Left ventricle myocardium inferior (tissue), 1 donor: ENCODE measurements around the gene PLCB3. TPM values are rescaled to one million over a fixed set of nuclear protein-coding genes. Genes with fewer than 3 reads are reported as not detected.
"Not testable (repeated sequence)": the region's sequence is repeated elsewhere in the genome, so short reads cannot be mapped to it uniquely, and the experiment has no call there.

Experiments used
- DNase-seq: peaks from one replicate; pipeline ENCODE4 v3.0.0-alpha.2; 2020
- H3K27ac ChIP-seq: fragments of 200-600 bp; replicated peaks from 2 replicates; pipeline ENCODE4 v1.8.0; 2021
- H3K27me3 ChIP-seq: fragments of 200-600 bp; 2 replicates; pipeline ENCODE4 v1.8.0; 2021; ENCODE audit warnings: low read depth
- H3K36me3 ChIP-seq: fragments of 200-600 bp; 2 replicates; pipeline ENCODE4 v1.8.0; 2021
- H3K4me1 ChIP-seq: fragments of 200-600 bp; 2 replicates; pipeline ENCODE4 v1.8.0; 2021
- H3K4me3 ChIP-seq: fragments of 200-600 bp; 2 replicates; pipeline ENCODE4 v1.8.0; 2021; ENCODE audit warnings: mild to moderate bottlenecking, moderate library complexity
- H3K9me3 ChIP-seq: fragments of 200-600 bp; replicated peaks from 2 replicates; pipeline ENCODE4 v1.8.0; 2021
- intact Hi-C: fragments of 100-400 bp; cut with micrococcal nuclease; formaldehyde crosslinking; loops from one replicate; pipeline ENCODE4 v1.11.0; 2022
- total RNA-seq: library from RNA; stranded (reverse); fragmentation: NEBNext Ultra II Directional; extraction: Animal tissue kit (Norgen Biotek cat#: 25700); gene quantifications from one replicate; pipeline ENCODE4 v1.2.1, GENCODE V29; 2021
- TF ChIP-seq, protein P1 (sequence below): fragments of 200-600 bp; IDR thresholded peaks from 2 replicates; pipeline ENCODE4 v1.8.0; 2021; ENCODE audit warnings: antibody characterized with exemption, mild to moderate bottlenecking, borderline replicate concordance
- donor health status: DM: no; HTN: yes; CAD: no; lungs with severe emphysema.

The PLCB3 gene
- total RNA-seq, 1 donor from 2014 or later = 10.0 TPM

DNA sequence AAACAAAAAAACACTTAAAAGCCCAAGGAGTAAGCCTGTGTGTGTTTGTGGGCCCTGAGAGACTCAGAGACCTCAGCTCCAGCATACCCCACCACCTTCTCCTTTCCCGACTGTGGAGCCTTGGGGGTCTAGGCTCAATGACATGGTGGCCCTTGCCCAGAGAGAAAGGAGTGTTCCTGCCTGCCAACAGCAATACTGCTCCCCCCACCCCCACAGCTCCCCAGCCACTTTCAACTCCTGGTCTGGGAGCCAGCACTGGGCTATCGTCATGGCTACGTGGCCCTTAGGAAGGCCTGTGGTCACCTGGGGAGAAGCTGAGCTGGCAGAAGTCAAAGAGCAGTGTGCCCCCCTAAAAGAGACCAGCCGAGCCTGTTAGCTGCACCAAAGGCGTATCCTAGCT lies 7.2 kb upstream of the PLCB3 start:
- Histone ChIP-seq H3K27me3 (no peaks in the 10 kb centered on the region), H3K9me3 (no peaks in the 10 kb centered on the region), H3K36me3 (peaks cover 17% of the 10 kb centered on the region), H3K27ac (peak overlapping the region; percentile 100), H3K4me1 (peaks cover 70% of the 10 kb centered on the region), H3K4me3 (no peak overlapping the region)
- intact Hi-C loops = no loop called here
- DNase-seq = no peak
- TF ChIP-seq, protein P1, sequence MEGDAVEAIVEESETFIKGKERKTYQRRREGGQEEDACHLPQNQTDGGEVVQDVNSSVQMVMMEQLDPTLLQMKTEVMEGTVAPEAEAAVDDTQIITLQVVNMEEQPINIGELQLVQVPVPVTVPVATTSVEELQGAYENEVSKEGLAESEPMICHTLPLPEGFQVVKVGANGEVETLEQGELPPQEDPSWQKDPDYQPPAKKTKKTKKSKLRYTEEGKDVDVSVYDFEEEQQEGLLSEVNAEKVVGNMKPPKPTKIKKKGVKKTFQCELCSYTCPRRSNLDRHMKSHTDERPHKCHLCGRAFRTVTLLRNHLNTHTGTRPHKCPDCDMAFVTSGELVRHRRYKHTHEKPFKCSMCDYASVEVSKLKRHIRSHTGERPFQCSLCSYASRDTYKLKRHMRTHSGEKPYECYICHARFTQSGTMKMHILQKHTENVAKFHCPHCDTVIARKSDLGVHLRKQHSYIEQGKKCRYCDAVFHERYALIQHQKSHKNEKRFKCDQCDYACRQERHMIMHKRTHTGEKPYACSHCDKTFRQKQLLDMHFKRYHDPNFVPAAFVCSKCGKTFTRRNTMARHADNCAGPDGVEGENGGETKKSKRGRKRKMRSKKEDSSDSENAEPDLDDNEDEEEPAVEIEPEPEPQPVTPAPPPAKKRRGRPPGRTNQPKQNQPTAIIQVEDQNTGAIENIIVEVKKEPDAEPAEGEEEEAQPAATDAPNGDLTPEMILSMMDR = no peak

DNA sequence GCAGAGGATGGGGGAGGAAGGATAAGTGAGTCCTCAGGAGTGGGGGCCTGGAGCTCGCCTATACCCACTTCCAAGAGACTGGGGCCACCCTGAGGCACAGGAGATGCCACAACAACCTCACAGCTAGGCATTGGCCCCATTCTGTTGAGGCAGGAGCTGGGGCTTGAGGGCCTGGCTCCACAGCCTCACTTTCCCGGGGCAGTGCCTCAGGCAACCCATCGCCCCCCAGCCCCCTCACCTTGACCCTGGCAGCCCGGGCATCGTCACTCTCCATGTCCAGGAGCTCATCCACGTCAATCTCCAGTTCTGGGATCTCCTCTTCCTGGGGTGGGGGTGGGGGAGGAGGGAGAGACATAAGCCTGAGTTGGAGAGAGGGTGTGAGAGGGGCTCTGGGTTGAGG lies 6.4 kb upstream of the PLCB3 start:
- intact Hi-C loops = no loop called here
- peaks cover 14% of the 10 kb centered on the region for H3K36me3 ChIP-seq
- peak overlapping the region; percentile 97 for H3K27ac ChIP-seq
- TF ChIP-seq, protein P1 = no peak
- DNase-seq = no peak
- peak overlapping the region; percentile 88 for H3K4me3 ChIP-seq
- H3K27me3 ChIP-seq = no peaks in the 10 kb centered on the region
- H3K9me3 ChIP-seq = no peaks in the 10 kb centered on the region
- H3K4me1 ChIP-seq = peaks cover 66% of the 10 kb centered on the region

DNA sequence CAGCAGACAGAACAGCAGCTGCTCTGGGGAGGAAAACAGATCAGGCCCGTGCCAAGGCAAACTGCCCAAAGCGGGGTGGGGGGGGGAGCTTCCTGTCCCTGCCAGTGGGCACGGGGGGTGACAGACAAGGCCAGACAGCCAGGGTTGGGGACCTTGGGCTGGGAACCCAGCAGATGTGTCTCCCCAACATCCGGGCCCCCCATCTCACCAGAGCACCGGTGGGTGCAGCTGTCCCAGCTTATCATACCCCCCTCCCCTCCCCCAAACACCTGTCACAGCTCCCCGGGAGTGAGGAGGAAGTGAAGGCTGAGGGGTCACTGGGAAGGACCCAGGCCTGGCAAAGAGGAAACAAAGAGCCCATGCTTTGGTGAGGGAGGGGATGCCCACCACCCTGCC lies 5.9 kb upstream of the PLCB3 start:
- Histone ChIP-seq H3K36me3 (peaks cover 14% of the 10 kb centered on the region), H3K4me1 (peaks cover 63% of the 10 kb centered on the region), H3K4me3 (peak overlapping the region; percentile 88), H3K9me3 (no peaks in the 10 kb centered on the region), H3K27me3 (no peaks in the 10 kb centered on the region), H3K27ac (peak overlapping the region; percentile 97)
- TF ChIP-seq, protein P1 = no peak
- DNase-seq = no peak
- intact Hi-C loops = no loop called here

DNA sequence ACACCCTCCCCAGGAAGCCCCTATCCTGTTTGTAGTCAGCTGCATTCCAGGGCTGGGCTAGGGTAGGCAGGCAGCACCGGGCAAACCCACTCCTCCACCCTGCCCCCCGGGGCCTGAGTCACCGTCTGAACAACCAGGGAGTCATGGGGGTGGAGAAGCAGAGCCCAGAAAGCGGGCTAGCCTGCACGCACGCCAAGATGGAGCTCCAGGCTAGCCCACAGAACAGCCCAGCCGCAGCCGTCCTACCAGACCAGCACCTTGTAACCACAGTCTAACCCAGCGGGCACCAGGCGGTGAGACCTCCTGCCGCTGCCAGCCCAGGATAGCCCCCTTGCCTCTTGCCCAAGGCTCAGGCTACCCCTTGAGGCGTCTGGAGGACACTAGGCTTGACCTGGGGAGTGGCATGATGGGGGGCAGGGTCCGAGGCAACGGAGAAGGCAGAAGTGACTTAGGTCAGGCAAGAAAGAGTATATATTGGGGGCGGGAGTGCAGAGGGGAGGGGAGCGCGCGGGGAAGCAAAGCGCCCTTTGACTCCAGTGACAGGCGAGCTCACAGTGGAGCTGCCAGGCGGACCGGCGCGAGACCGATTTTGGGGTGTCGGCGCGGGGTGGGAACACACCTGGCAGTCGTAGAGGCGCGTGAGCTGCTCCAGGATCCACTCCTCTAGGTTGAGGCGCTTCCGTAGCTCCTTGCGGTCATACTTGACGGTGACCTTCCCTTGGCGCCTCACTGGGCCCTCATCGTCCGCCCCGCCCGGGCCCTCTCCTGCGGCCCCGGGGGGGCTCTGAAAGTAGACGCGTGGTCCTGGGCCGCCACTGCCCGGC lies 5.3 kb upstream of the PLCB3 start:
- intact Hi-C loops = no loop called here
- peak overlapping the region; percentile 97 for H3K27ac ChIP-seq
- no peaks in the 10 kb centered on the region for H3K9me3 ChIP-seq
- H3K27me3 ChIP-seq = no peaks in the 10 kb centered on the region
- H3K36me3 ChIP-seq = peaks cover 14% of the 10 kb centered on the region
- TF ChIP-seq, protein P1 = peak; percentile 7
- H3K4me1 ChIP-seq = peaks cover 66% of the 10 kb centered on the region
- DNase-seq = peak; percentile 72
- peak overlapping the region; percentile 88 for H3K4me3 ChIP-seq

DNA sequence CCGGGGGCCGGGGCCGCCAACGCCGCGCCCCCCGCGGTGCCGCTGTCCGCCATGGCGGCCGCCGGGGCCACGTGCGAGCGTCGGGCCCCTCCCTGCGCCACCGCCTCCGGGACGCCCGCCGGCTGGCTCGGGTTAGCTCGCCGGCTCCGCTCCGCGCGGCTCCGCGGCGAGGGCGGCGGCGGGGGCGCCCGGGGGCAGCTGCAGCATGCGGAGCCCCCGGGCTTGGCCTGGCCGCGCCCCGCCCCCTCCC lies 4.8 kb upstream of the PLCB3 start:
- DNase-seq, H3K9me3 ChIP-seq, H3K27me3 ChIP-seq, intact Hi-C loops: not testable (repeated sequence)
- Histone ChIP-seq H3K4me3 (peak overlapping the region; percentile 88), H3K4me1 (peaks cover 68% of the 10 kb centered on the region), H3K36me3 (peaks cover 14% of the 10 kb centered on the region), H3K27ac (peak overlapping the region; percentile 97)

DNA sequence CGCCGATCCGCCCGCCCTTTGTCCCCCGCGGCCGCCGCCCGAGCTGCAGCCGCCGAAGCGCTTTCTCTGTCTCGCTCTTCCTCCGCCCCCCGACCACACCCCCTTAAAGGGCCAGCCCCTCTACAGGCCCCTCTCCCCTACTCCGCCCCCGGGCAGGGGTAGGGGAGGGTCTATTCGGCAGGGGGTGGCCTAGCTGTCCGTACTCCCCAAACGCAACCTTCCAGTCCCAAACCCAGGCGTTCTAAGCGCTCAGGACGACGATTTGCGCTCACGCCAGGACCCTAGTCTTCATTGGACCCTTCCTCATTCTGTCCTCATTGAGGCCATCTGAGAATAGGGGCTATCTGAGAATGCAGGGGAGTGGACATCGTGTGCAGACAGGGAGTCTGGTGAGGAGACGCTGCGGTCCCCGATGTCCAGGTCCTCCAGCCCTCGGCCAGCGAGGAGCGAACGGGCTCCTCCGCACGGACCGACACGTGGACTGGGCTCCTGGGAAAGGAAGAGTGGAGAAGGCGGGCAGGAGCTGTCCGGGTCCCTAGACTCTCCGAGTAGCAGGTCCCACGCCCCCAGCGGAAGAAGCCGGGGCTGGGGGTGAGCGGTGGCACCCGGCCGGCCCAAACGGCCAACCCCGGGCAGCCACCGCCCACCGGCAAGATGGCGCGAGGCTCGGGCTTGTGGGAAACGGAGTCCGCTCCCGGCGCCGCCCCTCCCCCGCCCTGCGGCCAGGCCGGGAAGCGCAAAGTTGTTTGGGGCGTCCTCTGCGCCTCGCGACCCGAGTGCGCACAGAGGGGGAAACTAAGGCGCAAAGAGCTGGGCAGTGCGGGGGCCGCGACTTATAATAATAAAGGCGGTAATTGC lies 4.2 kb upstream of the PLCB3 start, which contains the start of gene PPP1R14B:
Gene PPP1R14B (minus strand): TSS at position 73 of the 858 bp plus-strand sequence. CDS start 270 bp downstream, outside the sequence.
- H3K4me3 ChIP-seq = peak within 1 kb of the TSS; percentile 88
- peaks cover 14% of the 10 kb centered on the region for H3K36me3 ChIP-seq
- TF ChIP-seq, protein P1 = peak; percentile 29
- peak within 1 kb of the TSS; percentile 97 for H3K27ac ChIP-seq
- intact Hi-C loops = no loop called here
- no peaks in the 10 kb centered on the region for H3K27me3 ChIP-seq
- H3K4me1 ChIP-seq = peaks cover 68% of the 10 kb centered on the region
- H3K9me3 ChIP-seq = no peaks in the 10 kb centered on the region
- peak; percentile 92 for DNase-seq
